ENCODE data around the gene AGAP2. TPM values are rescaled to one million over a fixed set of nuclear protein-coding genes. Genes with fewer than 3 reads are reported as not detected.

The AGAP2 gene
- total and polyA plus RNA-seq, 2 of the 13 experiments (the other 11 are each of a cell fraction or from before 2014, with no cell fraction given): 0.38 to 0.45 TPM

GRCh38 chr12:57782608-57783465, 44.3 kb upstream of the AGAP2 start, which contains the start of gene TSFM (continued):
- TF ChIP-seq HOMEZ (CRISPR knock-in tag; IDR thresholded peaks at IDR 0.05; ENCODE audit: low read depth): peak; percentile 69; the same call in 1 of the 2 replicates
- no peak for TF ChIP-seq FUBP1 (CRISPR knock-in tag; IDR thresholded peaks at IDR 0.05; ENCODE audit: borderline replicate concordance)
- no peak for TF ChIP-seq SP5 (CRISPR knock-in tag; IDR thresholded peaks at IDR 0.05; ENCODE audit: borderline replicate concordance, low read depth)
- TF ChIP-seq SOX5 (CRISPR knock-in tag; IDR thresholded peaks at IDR 0.05; ENCODE audit: borderline replicate concordance): peak; percentile 64
- TF ChIP-seq ZNF839 (CRISPR knock-in tag; IDR thresholded peaks at IDR 0.05; ENCODE audit: borderline replicate concordance): no peak
- TF ChIP-seq NFRKB (IDR thresholded peaks at IDR 0.05): no peak
- peak; percentile 82 for TF ChIP-seq ARNT2 (CRISPR knock-in tag; IDR thresholded peaks at IDR 0.05; ENCODE audit: low read depth)
- TF ChIP-seq PHF5A (CRISPR knock-in tag; IDR thresholded peaks at IDR 0.05; ENCODE audit: low read depth, unreplicated experiment): no peak
- peak; percentile 75 for TF ChIP-seq ARID5B (CRISPR knock-in tag; IDR thresholded peaks at IDR 0.05)
- peak; percentile 95 for TF ChIP-seq THAP11 (CRISPR knock-in tag; IDR thresholded peaks at IDR 0.05)
- no peak for TF ChIP-seq NCOA5 (CRISPR knock-in tag; IDR thresholded peaks at IDR 0.05)
- peak; percentile 68 for TF ChIP-seq UBTF (CRISPR knock-in tag; IDR thresholded peaks at IDR 0.05)
- no peak for TF ChIP-seq PRPF4 (IDR thresholded peaks at IDR 0.05; ENCODE audit: low read depth, low read length, poor library complexity, severe bottlenecking)
- peak; percentile 54; the same call in 1 of the 2 replicates for TF ChIP-seq RBAK (CRISPR knock-in tag; IDR thresholded peaks at IDR 0.05)
- TF ChIP-seq CSRNP1 (CRISPR knock-in tag; IDR thresholded peaks at IDR 0.05): 0 out of 2 replicates have a peak, but pooled peaks have one; percentile 16
- peak; percentile 32 for TF ChIP-seq RARA (CRISPR knock-in tag; IDR thresholded peaks at IDR 0.05)
- TF ChIP-seq ZNF660 (CRISPR knock-in tag; IDR thresholded peaks at IDR 0.05; ENCODE audit: borderline replicate concordance, low read depth): no peak
